Non-pigmented ciliary epithelial cell (primary cell): Measurements from ENCODE around the gene ZBTB32.
A peak's percentile ranks its signal among the peaks of the same experiment; 100 is the strongest.

ENCODE experiments used
- DNase-seq: peaks from one replicate; pipeline ENCODE4 v3.0.0-alpha.2; 2010; ENCODE audit warnings: low read depth

The ZBTB32 gene

GRCh38 chr19:35738021-35738886, 33.9 kb downstream of the ZBTB32 start:
- DNase-seq = no peak

DNA sequence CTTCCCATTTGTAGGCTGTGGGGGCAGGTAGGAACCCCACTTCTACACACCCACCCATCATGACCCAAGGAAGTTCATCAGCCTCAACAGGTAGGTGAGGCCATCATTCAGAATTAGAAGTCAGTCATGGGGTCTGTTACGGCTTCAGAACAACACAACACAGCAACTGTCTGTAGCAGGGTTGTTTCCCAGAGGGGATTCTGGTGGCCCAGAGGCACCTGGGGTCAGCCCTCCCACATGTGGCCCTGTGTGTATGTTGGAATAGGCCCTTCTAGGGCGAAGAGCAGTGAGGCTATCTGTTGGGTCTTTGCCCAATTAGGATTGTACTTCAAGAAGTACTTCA, 34.5 kb downstream of the ZBTB32 start:
- DNase-seq = no peak

DNA sequence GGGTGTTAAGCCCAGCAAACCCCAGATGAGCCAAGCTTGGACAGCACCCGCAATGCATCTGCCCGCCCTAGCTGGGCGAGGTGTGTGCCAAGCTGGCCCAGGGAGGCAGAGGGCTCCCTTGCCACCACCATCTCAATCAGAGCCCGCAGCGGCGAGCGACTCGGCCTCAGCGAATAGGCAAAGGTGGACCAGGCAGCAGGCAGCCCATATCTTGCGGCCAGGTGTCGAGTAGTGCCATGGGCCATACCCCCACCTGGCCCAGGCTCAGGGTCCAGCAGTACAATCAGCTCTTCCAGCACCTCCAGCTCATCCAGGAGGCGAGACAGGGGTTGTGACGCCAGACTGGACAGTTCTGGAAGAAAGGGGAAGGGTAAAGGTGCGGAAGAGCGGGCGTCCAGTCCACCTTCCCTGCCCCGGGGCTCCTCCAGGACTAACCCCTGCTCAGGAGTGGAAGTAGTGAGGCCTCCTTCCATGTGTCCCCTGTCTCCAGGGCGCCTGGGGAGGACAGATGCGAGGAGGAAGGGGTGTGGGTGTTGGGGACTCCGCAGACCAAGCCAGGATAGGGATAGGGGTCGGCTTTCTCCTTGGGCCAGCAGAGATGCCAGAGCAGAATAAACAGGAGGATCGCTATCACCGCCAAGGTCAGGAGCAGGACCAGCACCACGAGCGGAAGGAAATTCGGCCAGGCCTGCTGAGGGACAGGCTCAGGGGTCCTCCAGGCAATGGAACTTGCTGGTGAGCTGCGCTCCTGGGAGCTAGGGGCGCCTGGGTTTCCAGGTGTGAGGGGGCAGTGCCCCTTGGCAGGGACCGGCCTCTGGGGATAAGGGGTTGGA, 35.1 kb downstream of the ZBTB32 start:
- DNase-seq = no peak

GRCh38 chr19:35740108-35740422, 35.7 kb downstream of the ZBTB32 start:
- no peak for DNase-seq

- DNase-seq = peak; percentile 79
Observed at GRCh38 chr19:35740423-35741202, 36.3 kb downstream of the ZBTB32 start.

DNA sequence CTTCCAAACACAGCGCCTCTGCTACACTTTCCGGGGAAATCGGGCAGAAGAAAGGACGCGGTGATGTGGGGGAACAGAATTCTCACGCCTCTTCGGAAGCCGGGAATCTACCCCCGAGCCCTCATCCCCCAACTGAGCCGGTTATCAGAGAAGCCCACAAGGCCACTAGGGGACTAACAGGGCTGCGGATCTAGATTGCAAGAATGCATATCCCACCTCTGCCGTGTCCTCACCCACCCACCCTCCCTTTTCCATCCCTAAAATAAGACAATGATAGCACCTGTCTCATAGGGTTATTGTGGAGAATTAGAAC, 36.8 kb downstream of the ZBTB32 start:
- DNase-seq = no peak

DNA sequence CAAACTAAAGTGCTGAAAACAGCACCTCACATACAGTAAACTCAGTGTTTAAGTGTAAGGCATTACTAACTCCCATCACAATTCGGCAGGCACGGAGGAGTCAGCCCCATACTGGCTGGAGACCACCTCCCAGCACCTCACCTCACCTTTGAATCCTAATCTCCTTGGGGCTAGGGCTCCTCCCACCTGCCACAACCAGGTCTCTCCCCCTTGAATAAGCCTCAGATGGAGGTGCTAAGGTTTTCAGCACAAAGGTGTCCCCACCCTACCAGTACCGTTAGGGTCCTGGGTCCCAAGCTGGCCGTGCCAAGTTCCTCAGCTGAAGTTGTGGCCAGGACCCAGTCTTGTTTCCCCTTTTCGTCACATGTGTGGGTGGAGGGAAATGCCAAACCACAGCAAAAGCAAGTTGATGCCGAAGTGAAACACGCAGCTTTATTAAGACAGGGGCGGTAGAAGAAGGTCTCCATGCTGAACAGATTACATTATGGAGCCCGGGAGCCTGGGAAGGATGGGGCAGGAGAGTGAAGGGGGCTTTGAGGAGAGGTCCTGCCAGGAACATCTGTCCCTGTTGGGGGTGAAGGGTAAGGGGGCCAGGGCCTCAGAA, 37.9 kb downstream of the ZBTB32 start, which contains the start of gene IGFLR1:
Gene IGFLR1, minus strand, starts transcription at position 332 of the 604 bp plus-strand sequence. CDS start 1,272 bp downstream, outside the sequence.
- DNase-seq = no peak

DNA sequence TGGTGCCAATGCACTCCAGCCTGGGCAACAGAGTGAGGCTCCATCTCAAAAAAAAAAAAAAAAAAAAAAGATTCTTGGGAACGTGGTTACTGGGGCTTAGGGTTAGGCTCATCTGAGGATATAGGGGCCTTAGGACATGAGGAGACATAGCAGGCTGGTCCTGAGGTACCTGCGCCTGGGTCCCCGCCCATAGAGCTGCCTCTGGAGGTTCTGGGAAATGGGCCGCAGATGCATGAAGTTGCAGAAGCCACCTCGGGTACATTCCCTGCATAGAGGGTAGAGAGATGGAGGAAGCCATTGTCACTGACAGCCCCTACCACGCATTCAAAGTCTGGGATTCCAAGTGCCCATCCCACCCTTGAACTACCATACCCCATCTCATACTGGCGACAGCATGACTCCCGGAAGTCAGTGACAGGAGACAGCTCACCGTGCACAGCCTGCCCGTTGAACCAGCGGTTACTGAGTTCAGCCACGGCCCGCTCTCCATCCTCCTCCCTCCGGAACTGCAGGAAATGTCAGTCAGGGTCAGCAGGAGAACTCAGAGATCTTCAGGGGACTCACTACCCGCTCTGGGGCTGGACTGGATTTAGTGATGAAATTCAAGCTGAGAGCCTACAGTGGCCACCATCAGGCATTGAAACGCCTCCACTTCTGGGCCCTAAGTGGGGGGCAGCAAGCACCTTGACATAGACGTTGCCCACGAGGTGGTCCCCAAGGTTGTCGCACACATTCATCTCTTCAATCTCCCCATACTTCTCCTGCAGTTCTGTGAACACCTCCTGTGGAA, 39.5 kb downstream of the ZBTB32 start:
- DNase-seq = no peak

- DNase-seq = no peak
Observed at GRCh38 chr19:35744430-35745327, 40.3 kb downstream of the ZBTB32 start.

- peak; percentile 98 for DNase-seq
Observed at GRCh38 chr19:35745328-35746086, 41.1 kb downstream of the ZBTB32 start, which contains the start of the genes PSENEN and U2AF1L4. Gene PSENEN (plus strand): TSS chr19:35745651. CDS start chr19:35745931, 280 bp downstream. Gene U2AF1L4 (minus strand): TSS chr19:35745418. CDS start chr19:35745391, 27 bp downstream.

DNA sequence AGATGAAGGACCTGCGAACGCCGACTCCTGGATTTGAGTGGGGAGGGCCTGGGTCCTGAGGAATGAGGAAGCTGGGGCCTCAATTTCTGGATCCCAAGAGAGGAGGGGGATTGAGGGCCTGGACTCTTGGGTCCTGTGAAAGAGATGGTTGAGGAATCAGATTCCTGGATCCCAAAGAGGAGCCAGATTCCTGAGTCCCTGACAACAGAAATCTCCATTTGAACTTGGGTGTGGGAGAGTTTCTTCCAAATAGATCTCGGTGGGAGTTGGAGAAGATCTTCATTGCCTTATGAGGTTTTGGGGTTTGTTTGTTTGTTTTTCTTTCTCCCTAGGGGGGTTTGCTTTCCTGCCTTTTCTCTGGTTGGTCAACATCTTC, 41.7 kb downstream of the ZBTB32 start:
- DNase-seq = no peak

DNA sequence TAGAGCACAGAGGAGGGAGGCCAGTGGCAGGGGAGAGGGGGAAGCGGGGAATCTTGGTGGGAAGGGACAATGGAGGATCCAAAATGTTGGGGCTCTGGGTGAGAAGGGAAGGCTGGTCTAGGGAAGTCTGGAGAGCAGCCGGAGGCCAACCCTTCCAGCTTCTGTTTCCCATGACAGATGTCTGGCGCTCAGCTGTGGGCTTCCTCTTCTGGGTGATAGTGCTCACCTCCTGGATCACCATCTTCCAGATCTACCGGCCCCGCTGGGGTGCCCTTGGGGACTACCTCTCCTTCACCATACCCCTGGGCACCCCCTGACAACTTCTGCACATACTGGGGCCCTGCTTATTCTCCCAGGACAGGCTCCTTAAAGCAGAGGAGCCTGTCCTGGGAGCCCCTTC, 42.2 kb downstream of the ZBTB32 start:
- DNase-seq = no peak

DNA sequence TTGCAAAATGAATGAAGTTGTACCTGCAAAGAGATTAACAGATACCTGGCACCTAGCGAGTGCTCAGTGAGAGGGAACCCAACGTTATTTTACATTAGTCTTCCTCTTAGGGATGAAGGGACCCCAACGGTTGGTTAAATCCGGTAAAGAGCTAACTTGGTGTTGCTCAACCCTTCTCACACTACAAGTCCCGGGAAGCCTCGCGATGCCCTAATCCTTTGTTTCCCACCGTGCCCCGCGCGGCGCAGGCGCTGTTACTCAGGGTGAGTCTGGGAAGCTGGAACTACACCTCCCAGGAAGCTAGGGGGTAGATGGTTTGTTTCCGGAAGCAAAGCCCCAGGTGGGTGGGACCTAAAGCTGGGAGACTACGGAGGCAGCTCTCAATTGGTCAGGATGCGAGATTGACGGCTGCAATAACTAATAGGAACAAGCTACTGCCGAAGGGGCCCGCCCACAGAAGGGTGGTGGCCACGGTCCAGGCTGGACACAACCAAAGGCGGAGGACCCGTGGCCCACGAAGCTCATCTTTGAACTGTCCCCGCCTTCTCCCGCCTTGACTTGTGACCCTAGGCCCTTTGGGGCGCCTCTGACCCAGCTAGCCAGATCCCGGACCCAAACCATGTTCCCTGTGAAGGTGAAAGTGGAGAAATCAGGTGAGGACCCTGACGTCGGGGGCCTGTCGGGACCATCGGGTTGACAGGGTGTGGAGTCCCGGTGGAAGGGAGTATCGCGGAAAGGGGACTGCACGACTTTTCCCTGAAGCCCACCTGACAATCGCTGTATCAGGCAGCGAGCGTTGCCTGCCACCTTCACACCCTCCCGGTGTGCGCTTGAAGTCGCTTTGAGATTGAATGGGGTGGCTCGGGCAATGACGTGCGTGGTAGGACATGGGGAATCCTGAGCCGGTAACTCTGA, 44.0 kb downstream of the ZBTB32 start, which contains the start of gene LIN37:
Gene LIN37, plus strand, starts transcription at position 471 of the 915 bp plus-strand sequence. Its CDS starts 149 bp downstream, at position 620.
- DNase-seq = peak; percentile 99

DNA sequence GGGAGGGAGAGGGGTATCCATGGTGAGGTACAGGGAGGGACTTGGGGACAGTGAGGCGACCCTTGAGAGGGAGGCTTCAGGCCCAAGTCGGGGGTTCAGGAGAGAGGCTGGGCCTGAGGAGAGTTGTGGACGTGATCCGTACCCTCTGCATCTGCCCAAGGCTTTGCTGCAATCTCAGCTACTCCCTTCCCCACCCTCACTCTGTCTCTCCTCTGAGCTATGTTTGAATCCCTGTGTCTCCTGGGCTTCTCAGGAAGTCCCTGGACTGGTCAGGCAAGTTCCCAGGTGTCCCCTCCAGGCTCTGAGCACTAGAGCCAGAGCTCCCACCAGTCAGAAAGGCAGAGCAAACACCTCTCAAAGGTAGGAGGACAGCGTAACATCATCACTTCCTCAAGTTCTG, 45.8 kb downstream of the ZBTB32 start:
- no peak for DNase-seq

GRCh38 chr19:35751839-35752745, 47.7 kb downstream of the ZBTB32 start:
- no peak for DNase-seq

DNA sequence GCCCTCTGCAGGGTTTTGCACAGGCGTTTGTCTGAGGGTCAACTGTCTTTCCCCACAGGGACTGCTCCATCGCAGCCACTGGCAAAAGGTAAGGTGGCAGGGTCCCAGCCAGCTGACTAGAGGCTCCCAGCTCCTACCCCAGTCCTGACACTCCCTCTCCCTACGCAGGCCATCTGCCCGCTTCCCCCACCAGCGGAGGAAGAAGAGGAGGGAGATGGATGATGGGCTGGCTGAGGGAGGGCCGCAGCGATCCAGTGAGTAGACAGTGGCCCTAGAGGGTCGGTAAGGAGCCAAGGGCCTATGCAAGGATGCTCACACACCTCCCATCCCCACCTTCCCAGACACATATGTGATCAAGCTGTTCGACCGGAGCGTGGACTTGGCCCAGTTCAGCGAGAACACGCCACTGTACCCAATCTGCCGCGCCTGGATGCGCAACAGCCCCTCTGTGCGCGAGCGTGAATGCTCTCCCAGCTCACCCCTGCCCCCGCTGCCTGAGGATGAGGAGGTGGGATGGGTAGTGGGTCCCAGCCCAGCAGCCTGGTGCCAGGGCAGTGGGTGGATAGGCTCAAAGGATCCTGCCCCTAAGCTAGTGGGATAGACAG, 48.5 kb downstream of the ZBTB32 start:
- no peak for DNase-seq
